Neural progenitor cell (in vitro differentiated cells): ENCODE measurements around the gene COL25A1.

Experiments
- CTCF ChIP-seq: fragments of 200-600 bp; sonication (generic); IDR thresholded peaks from 2 replicates; pipeline ENCODE4 v1.5.1; 2017; ENCODE audit warnings: antibody characterized with exemption, mild to moderate bottlenecking
- EZH2 ChIP-seq: fragments of 200-600 bp; sonication (generic); IDR thresholded peaks from 2 replicates; pipeline ENCODE4 v1.6.1; 2017; ENCODE audit warnings: antibody characterized with exemption, mild to moderate bottlenecking, moderate library complexity

- TF ChIP-seq CTCF (no peak), EZH2 (no peak)
These were observed 175.6 kb downstream of the COL25A1 start for GRCh38 chr4:109126856-109127255.
